ENCODE measurements around the gene USP3.

DNA sequence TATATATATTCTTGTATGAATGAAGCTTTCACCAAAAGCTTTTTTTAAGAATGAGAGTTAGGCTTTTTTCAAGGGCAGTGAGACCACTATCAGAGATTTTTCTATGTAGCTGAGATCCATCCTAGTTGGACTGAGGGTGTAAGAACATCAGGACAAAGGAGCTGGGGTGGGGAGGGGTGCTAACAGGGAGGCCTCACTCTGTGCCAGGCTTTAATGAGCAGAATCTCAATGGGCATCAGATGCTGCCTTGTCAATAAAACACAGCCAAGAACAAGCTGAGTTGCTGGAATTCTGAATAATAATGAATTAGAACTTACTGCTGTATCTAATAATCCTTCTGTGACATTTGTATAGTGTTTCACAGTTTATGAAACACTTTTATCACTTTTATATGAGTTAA, 41.4 kb upstream of the USP3 start:
- TF ChIP-seq CTCF (conservative IDR thresholded peaks at IDR 0.05 in 1 of 2, IDR thresholded peaks at IDR 0.05 in 1 of 2; ENCODE audit: low read depth in 1 of 2, low read length in 2 of 2) = no peak
- TF ChIP-seq EZH2 (IDR thresholded peaks at IDR 0.05; ENCODE audit: low read length, missing control alignments) = no peak
